Stimulated activated CD4-positive, alpha-beta T cell treated with anti-CD3 and anti-CD28 coated beads, TNF-alpha, amount 100 ng/mL, for 48 hours (primary cell): ENCODE data around the gene PRKAR2B.
"Not testable (repeated sequence)": the region's sequence is repeated elsewhere in the genome, so short reads cannot be mapped to it uniquely, and the experiment has no call there.

Experiments used
- DNase-seq, 3 donors: peaks; one replicate each; pipeline ENCODE4 v3.0.0-alpha.2; 2020; ENCODE audit warnings: low read depth in 3 of 3

Gene PRKAR2B

GRCh38 chr7:107027208-107027607 lies 17.3 kb upstream of the PRKAR2B start:
- no peak for DNase-seq

GRCh38 chr7:107029061-107029763 lies 15.3 kb upstream of the PRKAR2B start:
- DNase-seq, result no peak

- DNase-seq, result no peak
Measured at GRCh38 chr7:107029764-107030286, 14.7 kb upstream of the PRKAR2B start.

GRCh38 chr7:107032050-107032449 lies 12.5 kb upstream of the PRKAR2B start:
- DNase-seq, result no peak

GRCh38 chr7:107032720-107033438 lies 11.6 kb upstream of the PRKAR2B start:
- no peak for DNase-seq

GRCh38 chr7:107034553-107034952 lies 10.0 kb upstream of the PRKAR2B start:
- DNase-seq, result no peak

GRCh38 chr7:107035446-107035845 lies 9.1 kb upstream of the PRKAR2B start:
- no peak for DNase-seq

GRCh38 chr7:107036535-107036934 lies 8.0 kb upstream of the PRKAR2B start:
- no peak for DNase-seq

- no peak for DNase-seq
Measured at GRCh38 chr7:107037717-107038603, 6.5 kb upstream of the PRKAR2B start.

- no peak for DNase-seq
Measured at GRCh38 chr7:107039199-107039900, 5.2 kb upstream of the PRKAR2B start.

- no peak for DNase-seq
Measured at GRCh38 chr7:107041097-107041496, 3.4 kb upstream of the PRKAR2B start.

GRCh38 chr7:107041764-107042163 lies 2.7 kb upstream of the PRKAR2B start:
- DNase-seq, result not testable (repeated sequence)

GRCh38 chr7:107042326-107042910 lies 2.1 kb upstream of the PRKAR2B start:
- DNase-seq, result not testable (repeated sequence)

GRCh38 chr7:107043491-107043890 lies 1.0 kb upstream of the PRKAR2B start:
- DNase-seq, result no peak

- DNase-seq, result no peak
Measured at GRCh38 chr7:107043921-107044346, 571 bp upstream of the PRKAR2B start.

- no peak for DNase-seq
Measured at GRCh38 chr7:107045195-107045960, 873 bp downstream of the PRKAR2B start.

- DNase-seq, result no peak
Measured at GRCh38 chr7:107045980-107046379, 1.5 kb downstream of the PRKAR2B start.

GRCh38 chr7:107046491-107047259 lies 2.2 kb downstream of the PRKAR2B start:
- DNase-seq, result no peak
